ENCODE results near the gene PDE7B. TPM values are rescaled to one million over a fixed set of nuclear protein-coding genes. Genes with fewer than 3 reads are reported as not detected.

Gene PDE7B
- total RNA-seq, 1 donor from 2014 or later: 5.1 TPM

- Mint-ChIP-seq H3K9me3 (peaks cover 17% of the 10 kb centered on the region), H3K27ac (no peak overlapping the region), H3K36me3 (peaks cover 14% of the 10 kb centered on the region), H3K27me3 (no peaks in the 10 kb centered on the region), H3K4me1 (ENCODE audit: unreplicated experiment) (peaks cover 5% of the 10 kb centered on the region), H3K4me3 (no peak overlapping the region)
- TF ChIP-seq CTCF (conservative IDR thresholded peaks at IDR 0.05): no peak
- DNase-seq (ENCODE audit: extremely low spot score, unreplicated experiment): no peak
Observed at GRCh38 chr6:136171231-136171630, 319.7 kb downstream of the PDE7B start.

- H3K4me3 Mint-ChIP-seq: no peak overlapping the region
- no peaks in the 10 kb centered on the region for H3K27me3 Mint-ChIP-seq
- peaks cover 5% of the 10 kb centered on the region for H3K4me1 Mint-ChIP-seq (ENCODE audit: unreplicated experiment)
- no peak for TF ChIP-seq CTCF (conservative IDR thresholded peaks at IDR 0.05)
- no peak overlapping the region for H3K27ac Mint-ChIP-seq
- peaks cover 4% of the 10 kb centered on the region for H3K36me3 Mint-ChIP-seq
- peaks cover 10% of the 10 kb centered on the region for H3K9me3 Mint-ChIP-seq
- DNase-seq (ENCODE audit: extremely low spot score, unreplicated experiment): no peak
Observed at GRCh38 chr6:136173519-136174507, 322.3 kb downstream of the PDE7B start.

DNA sequence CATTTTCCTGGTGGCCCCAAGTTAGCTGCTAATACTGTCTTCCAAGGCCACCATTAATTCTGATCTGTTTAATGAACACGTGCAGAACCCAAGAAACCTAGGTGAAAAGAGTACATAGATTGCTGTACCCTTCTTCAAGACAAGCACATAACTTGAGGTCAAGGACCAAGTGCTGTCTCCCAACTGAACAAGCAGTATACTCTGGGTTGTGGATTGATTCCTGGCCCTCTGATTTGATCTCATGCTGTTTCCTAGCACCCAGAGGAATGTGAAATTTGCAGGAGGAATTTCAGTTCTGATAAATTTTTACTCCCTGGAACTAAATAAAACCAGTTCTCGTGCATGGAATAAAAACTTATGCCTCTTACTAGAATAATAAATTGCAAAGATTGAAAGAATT is 323.0 kb downstream of the PDE7B start:
- DNase-seq (ENCODE audit: extremely low spot score, unreplicated experiment): no peak
- Mint-ChIP-seq H3K27me3 (no peaks in the 10 kb centered on the region), H3K9me3 (peaks cover 5% of the 10 kb centered on the region), H3K36me3 (peaks cover 4% of the 10 kb centered on the region), H3K4me3 (no peak overlapping the region), H3K4me1 (ENCODE audit: unreplicated experiment) (peaks cover 5% of the 10 kb centered on the region), H3K27ac (no peak overlapping the region)
- no peak for TF ChIP-seq CTCF (conservative IDR thresholded peaks at IDR 0.05)

DNA sequence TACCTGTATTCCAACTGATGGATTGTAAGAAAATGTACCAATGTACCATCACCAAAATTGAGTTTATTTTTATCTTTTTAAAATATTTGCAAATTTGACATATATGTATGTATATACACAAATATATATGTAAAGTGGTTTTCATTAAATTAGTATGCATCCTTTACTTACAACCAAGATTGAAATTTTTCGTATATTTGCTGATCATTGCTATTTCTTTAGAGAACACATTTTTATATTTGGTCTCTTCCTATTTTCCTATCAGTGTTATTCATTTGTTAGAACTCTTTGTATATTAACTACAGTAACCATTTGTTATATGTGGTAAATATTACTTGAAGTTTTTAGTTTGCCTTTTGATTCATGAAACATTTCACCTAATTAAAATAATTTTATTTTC is 324.4 kb downstream of the PDE7B start:
- TF ChIP-seq CTCF (conservative IDR thresholded peaks at IDR 0.05): no peak
- Mint-ChIP-seq H3K4me3 (no peak overlapping the region), H3K27ac (no peak overlapping the region), H3K36me3 (peaks cover 4% of the 10 kb centered on the region), H3K4me1 (ENCODE audit: unreplicated experiment) (peaks cover 6% of the 10 kb centered on the region), H3K9me3 (peaks cover 5% of the 10 kb centered on the region), H3K27me3 (no peaks in the 10 kb centered on the region)
- no peak for DNase-seq (ENCODE audit: extremely low spot score, unreplicated experiment)

DNA sequence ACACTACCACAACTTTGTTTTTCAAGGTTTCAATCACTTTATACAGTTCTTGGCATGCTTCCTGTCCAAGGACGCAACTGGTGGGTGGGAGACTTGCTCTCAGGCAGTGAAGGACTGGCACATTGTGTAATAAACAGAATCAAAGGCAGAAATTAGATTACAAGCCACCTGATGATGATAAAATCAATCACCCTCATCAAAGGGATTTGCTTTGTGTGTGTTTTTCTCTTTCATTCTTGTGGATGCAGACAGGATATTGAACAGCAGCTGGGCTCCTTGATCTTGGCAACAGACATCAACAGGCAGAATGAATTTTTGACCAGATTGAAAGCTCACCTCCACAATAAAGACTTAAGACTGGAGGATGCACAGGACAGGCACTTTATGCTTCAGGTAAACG is 327.2 kb downstream of the PDE7B start:
- TF ChIP-seq CTCF (conservative IDR thresholded peaks at IDR 0.05): no peak
- no peak overlapping the region for H3K27ac Mint-ChIP-seq
- no peak overlapping the region for H3K4me3 Mint-ChIP-seq
- H3K9me3 Mint-ChIP-seq: peaks cover under 1% of the 10 kb centered on the region
- H3K4me1 Mint-ChIP-seq (ENCODE audit: unreplicated experiment): peaks cover 13% of the 10 kb centered on the region
- H3K36me3 Mint-ChIP-seq: peaks cover 6% of the 10 kb centered on the region
- H3K27me3 Mint-ChIP-seq: no peaks in the 10 kb centered on the region
- DNase-seq (ENCODE audit: extremely low spot score, unreplicated experiment): no peak
